SK-N-SH (cell line): ENCODE data around the gene TMEM221. TPM values are rescaled to one million over a fixed set of nuclear protein-coding genes. Genes with fewer than 3 reads are reported as not detected.

Source experiments
- CTCF ChIA-PET: fragments of 300-600, 350-600 bp; formaldehyde crosslinking; extraction: SDS; loops from one replicate; lab custom pipeline; 2021; lab: Yijun Ruan, JAX
- POLR2A ChIA-PET: fragments of 350-600 bp; sonication (Branson Sonifier 250); formaldehyde crosslinking; extraction: SDS; loops from one replicate; lab custom pipeline; 2020; ENCODE audit warnings: antibody characterized with exemption, inconsistent platforms; lab: Yijun Ruan, JAX
- DNase-seq: peaks from one replicate; pipeline ENCODE4 v3.0.0; 2012
- H2AFZ ChIP-seq: fragments of 200-600 bp; sonication (generic); 2 replicates; pipeline ENCODE4 v1.8.1; 2016; ENCODE audit warnings: antibody characterized with exemption, mild to moderate bottlenecking, low read depth
- H3F3A ChIP-seq: fragments of 200-600 bp; sonication (generic); replicated peaks from 2 replicates; pipeline ENCODE3; 2016; ENCODE audit warnings: antibody characterized with exemption, mild to moderate bottlenecking; ENCODE audit not compliant: insufficient read depth
- H3K27ac ChIP-seq, 2 experiments: fragments of 200-500 bp in 1 of 2; fragments of 200-600 bp in 1 of 2; sonication (Bioruptor generic) in 1 of 2; sonication (generic), shearing (Covaris generic) in 1 of 2; 2 replicates each; pipeline versions ENCODE4 v1.5.1 to v1.6.1; 2014 to 2016; ENCODE audit warnings: low read depth in 2 of 2, inconsistent platforms in 1 of 2, low read length in 1 of 2, mild to moderate bottlenecking in 1 of 2, mixed read lengths in 1 of 2
- H3K27me3 ChIP-seq: fragments of 200-600 bp; sonication (generic), shearing (Covaris generic); 2 replicates; pipeline ENCODE4 v1.6.1; 2016; ENCODE audit warnings: mixed run types; ENCODE audit not compliant: insufficient read depth
- H3K36me3 ChIP-seq, 2 experiments: fragments of 200-500 bp in 1 of 2; fragments of 200-600 bp in 1 of 2; sonication (Bioruptor generic) in 1 of 2; sonication (generic) in 1 of 2; replicated peaks in 1 of 2; 2 replicates each; pipeline versions ENCODE3 to v1.5.1; 2014 to 2016; ENCODE audit warnings: low read length in 1 of 2, mild to moderate bottlenecking in 1 of 2; ENCODE audit not compliant: insufficient read depth in 2 of 2, control insufficient read depth in 1 of 2
- H3K4me1 ChIP-seq, 2 experiments: fragments of 200-500 bp in 1 of 2; fragments of 200-600 bp in 1 of 2; sonication (Bioruptor generic) in 1 of 2; sonication (generic), shearing (Covaris generic) in 1 of 2; 2 replicates each; pipeline versions ENCODE4 v1.5.1 to v1.6.1; 2014 to 2016; ENCODE audit warnings: low read depth in 1 of 2, low read length in 1 of 2, mixed run types in 1 of 2; ENCODE audit not compliant: insufficient read depth in 2 of 2, control insufficient read depth in 1 of 2
- H3K4me2 ChIP-seq: fragments of 200-600 bp; sonication (generic), shearing (Covaris generic); 2 replicates; pipeline ENCODE4 v1.6.1; 2017; ENCODE audit warnings: mixed run types
- H3K4me3 ChIP-seq, 2 experiments: fragments of 200-500 bp in 1 of 2; fragments of 200-600 bp in 1 of 2; sonication (Bioruptor generic) in 1 of 2; sonication (generic), shearing (Covaris generic) in 1 of 2; 2 replicates each; pipeline versions ENCODE4 v1.5.1 to v1.8.1; 2014 to 2016; ENCODE audit warnings: low read depth in 2 of 2, inconsistent platforms in 1 of 2, low read length in 1 of 2, mild to moderate bottlenecking in 1 of 2, mixed read lengths in 1 of 2, moderate library complexity in 1 of 2
- H3K79me2 ChIP-seq: fragments of 200-600 bp; sonication (generic); 2 replicates; pipeline ENCODE4 v1.8.1; 2017; ENCODE audit warnings: mild to moderate bottlenecking; ENCODE audit not compliant: insufficient read depth
- H3K9ac ChIP-seq: fragments of 200-600 bp; sonication (generic); 2 replicates; pipeline ENCODE4 v1.6.1; 2017; ENCODE audit warnings: mixed run types
- H3K9me2 ChIP-seq: fragments of 200-600 bp; sonication (generic); 2 replicates; pipeline ENCODE4 v1.6.1; 2017; ENCODE audit warnings: mixed run types
- H3K9me3 ChIP-seq: fragments of 200-600 bp; sonication (generic); 2 replicates; pipeline ENCODE4 v1.6.1; 2017; ENCODE audit warnings: mixed run types, mild to moderate bottlenecking, moderate library complexity
- H4K20me1 ChIP-seq: fragments of 200-600 bp; sonication (generic); 2 replicates; pipeline ENCODE4 v1.6.1; 2017; ENCODE audit warnings: mild to moderate bottlenecking, mixed run types; ENCODE audit not compliant: insufficient read depth
- CHD2 ChIP-seq: fragments of 150-350 bp; IDR thresholded peaks from 2 replicates; pipeline ENCODE4 v1.6.1; 2018; ENCODE audit warnings: low read length; ENCODE audit not compliant: partially characterized antibody
- ELF1 ChIP-seq: IDR thresholded peaks from 2 replicates; pipeline ENCODE4 v1.4.0; 2012
- EP300 ChIP-seq, 2 experiments: IDR thresholded peaks; 2 replicates each; pipeline versions ENCODE4 v1.4.0 to v1.6.1; 2012; ENCODE audit warnings: borderline replicate concordance in 1 of 2, low read depth in 1 of 2, low read length in 1 of 2
- EZH2phosphoT487 ChIP-seq: fragments of 200-600 bp; sonication (generic); IDR thresholded peaks from 2 replicates; pipeline ENCODE4 v1.6.1; 2017; ENCODE audit warnings: low read depth, mixed run types, mild to moderate bottlenecking, antibody characterized with exemption, moderate library complexity, borderline replicate concordance
- FOSL2 ChIP-seq: IDR thresholded peaks from 2 replicates; pipeline ENCODE4 v1.4.0; 2012; ENCODE audit warnings: low read depth, mild to moderate bottlenecking, moderate library complexity, borderline replicate concordance
- FOXJ3 ChIP-seq: sonication (generic); formaldehyde crosslinking; IDR thresholded peaks from 2 replicates; pipeline ENCODE4 v1.5.1; 2020; ENCODE audit warnings: mild to moderate bottlenecking, missing genetic modification reagents
- FOXM1 ChIP-seq: IDR thresholded peaks from 2 replicates; pipeline ENCODE4 v1.4.0; 2012; ENCODE audit warnings: low read depth, mild to moderate bottlenecking
- GABPA ChIP-seq: IDR thresholded peaks from 2 replicates; pipeline ENCODE4 v1.4.0; 2012; ENCODE audit warnings: low read depth, mild to moderate bottlenecking
- GATA2 ChIP-seq: sonication (generic); formaldehyde crosslinking; IDR thresholded peaks from 2 replicates; pipeline ENCODE4 v1.5.0; 2020; ENCODE audit warnings: mild to moderate bottlenecking, missing genetic modification reagents
- IRF3 ChIP-seq: fragments of 150-350 bp; IDR thresholded peaks from 2 replicates; pipeline ENCODE4 v1.6.1; 2016; ENCODE audit warnings: mild to moderate bottlenecking, low read depth, low read length
- JUND ChIP-seq: IDR thresholded peaks from 2 replicates; pipeline ENCODE4 v1.4.0; 2012
- MXI1 ChIP-seq: IDR thresholded peaks from 2 replicates; pipeline ENCODE4 v1.6.1; 2012; ENCODE audit warnings: mild to moderate bottlenecking, low read depth, low read length, improper control_type of control experiment
- NFIC ChIP-seq: IDR thresholded peaks from 2 replicates; pipeline ENCODE4 v1.4.0; 2012; ENCODE audit warnings: borderline replicate concordance
- NRF1 ChIP-seq: IDR thresholded peaks from 2 replicates; pipeline ENCODE4 v1.6.1; 2012; ENCODE audit warnings: low read depth, mild to moderate bottlenecking, low read length
- PBX3 ChIP-seq: IDR thresholded peaks from 2 replicates; pipeline ENCODE4; 2012
- POLR2AphosphoS5 ChIP-seq: IDR thresholded peaks from 2 replicates; pipeline ENCODE4 v1.6.1; 2012; ENCODE audit warnings: low read depth, low read length
- RAD21 ChIP-seq: IDR thresholded peaks from 2 replicates; pipeline ENCODE4 v1.6.1; 2012; ENCODE audit warnings: mild to moderate bottlenecking, low read length
- RCOR1 ChIP-seq: fragments of 150-350 bp; IDR thresholded peaks from 2 replicates; pipeline ENCODE4 v1.6.1; 2017; ENCODE audit warnings: antibody characterized with exemption, low read length
- REST ChIP-seq: IDR thresholded peaks from 2 replicates; pipeline ENCODE4 v1.6.1; 2012; ENCODE audit warnings: mild to moderate bottlenecking, low read depth, low read length, moderate library complexity
- SIN3A ChIP-seq: IDR thresholded peaks from 2 replicates; pipeline ENCODE4 v1.6.1; 2012; ENCODE audit warnings: low read depth, mild to moderate bottlenecking, low read length, moderate library complexity, borderline replicate concordance
- TCF12 ChIP-seq: IDR thresholded peaks from 2 replicates; pipeline ENCODE4 v1.4.0; 2012
- TEAD4 ChIP-seq: IDR thresholded peaks from 2 replicates; pipeline ENCODE4 v1.4.0; 2012; ENCODE audit warnings: mild to moderate bottlenecking, borderline replicate concordance; ENCODE audit not compliant: insufficient read depth
- USF1 ChIP-seq: IDR thresholded peaks from 2 replicates; pipeline ENCODE4 v1.4.0; 2012; ENCODE audit warnings: low read depth, borderline replicate concordance
- USF2 ChIP-seq: fragments of 150-350 bp; IDR thresholded peaks from 2 replicates; pipeline ENCODE4 v1.6.1; 2017; ENCODE audit warnings: antibody characterized with exemption, low read length, low read depth, borderline replicate concordance
- WGBS: methylation state at CpG from one replicate; pipeline ENCODE4 v1.1.6; 2017; ENCODE audit warnings: low lambda C conversion rate; 5-methylcytosine and 5-hydroxymethylcytosine counted together
- polyA plus RNA-seq, 3 experiments: library from polyadenylated mRNA; depleted of rRNA; stranded (reverse); fragments of >200 nt; gene quantifications; 2 replicates each; pipeline ENCODE4 v1.2.3, GENCODE V29; 2012

Gene TMEM221
- polyA plus RNA-seq, 1 of the 3 experiments (the other 2 are of a cell fraction): 0.62 TPM

GRCh38 chr19:17470068-17470841 is 21.8 kb upstream of the TMEM221 start, which contains the start of gene SLC27A1:
TSS of gene SLC27A1 (plus strand) at chr19:17470524. CDS start at chr19:17470541, 17 bp downstream.
- Histone ChIP-seq H3K4me3 (peak within 1 kb of the TSS; percentile 67 to 72), H3K27me3 (no peaks in the 10 kb centered on the region), H3K27ac (peak within 1 kb of the TSS; percentile 72 to 80), H4K20me1 (no peaks in the 10 kb centered on the region; the same call in 1 of the 2 replicates), H3K4me2 (peak within 1 kb of the TSS; percentile 93), H3K79me2 (peaks cover 34% of the 10 kb centered on the region), H3K9me3 (no peaks in the 10 kb centered on the region), H3K36me3 (no peaks in the 10 kb centered on the region), H3F3A (peaks cover 3% of the 10 kb centered on the region), H3K4me1 (peaks cover 11 to 17% of the 10 kb centered on the region in 2 experiments; a peak in 3 of 4 replicates), H3K9me2 (no peaks in the 10 kb centered on the region), H2AFZ (peak within 1 kb of the TSS; percentile 90), H3K9ac (peak within 1 kb of the TSS; percentile 78)
- ChIA-PET CTCF (interaction anchor here (1.1 to 2.7 kb wide), 5 partner anchors 10 to 136 kb away, joined by 3 to 8 read pairs (median 6); partner anchors contain the start of gene PGLS), POLR2A (interaction anchor here (0.5 to 1.0 kb wide), 5 partner anchors 13 to 374 kb away, joined by 3 to 5 read pairs (median 4); partner anchors contain the start of genes MVB12A and PGLS)
- peak; percentile 96 for DNase-seq
- 1% methylated on average over 35 of the region's 67 CpGs for WGBS
- TF ChIP-seq NRF1: peak; percentile 32
- TF ChIP-seq NFIC: no peak
- no peak for TF ChIP-seq FOSL2
- no peak for TF ChIP-seq JUND
- TF ChIP-seq USF2: no peak
- no peak for TF ChIP-seq USF1
- no peak for TF ChIP-seq FOXM1
- TF ChIP-seq REST: no peak
- TF ChIP-seq EP300 (IDR thresholded peaks at IDR 0.05; ENCODE audit: borderline replicate concordance in 1 of 2, low read depth in 1 of 2, low read length in 1 of 2): no peak
- peak; percentile 60; the same call in 1 of the 2 replicates for TF ChIP-seq MXI1
- 0 out of 2 replicates have a peak, but pooled peaks have one; percentile 14 for TF ChIP-seq RCOR1
- TF ChIP-seq SIN3A: 0 out of 2 replicates have a peak, but pooled peaks have one; percentile 24
- no peak for TF ChIP-seq TEAD4
- no peak for TF ChIP-seq GABPA
- no peak for TF ChIP-seq TCF12
- peak; percentile 37 for TF ChIP-seq CHD2
- TF ChIP-seq EZH2phosphoT487: no peak
- no peak for TF ChIP-seq RAD21
- peak; percentile 97 for TF ChIP-seq PBX3
- TF ChIP-seq GATA2: no peak
- TF ChIP-seq POLR2AphosphoS5: no peak
- TF ChIP-seq IRF3: no peak
- no peak for TF ChIP-seq FOXJ3
- TF ChIP-seq ELF1: no peak
